ENCODE results near the gene SLC44A2.

Gene SLC44A2

DNA sequence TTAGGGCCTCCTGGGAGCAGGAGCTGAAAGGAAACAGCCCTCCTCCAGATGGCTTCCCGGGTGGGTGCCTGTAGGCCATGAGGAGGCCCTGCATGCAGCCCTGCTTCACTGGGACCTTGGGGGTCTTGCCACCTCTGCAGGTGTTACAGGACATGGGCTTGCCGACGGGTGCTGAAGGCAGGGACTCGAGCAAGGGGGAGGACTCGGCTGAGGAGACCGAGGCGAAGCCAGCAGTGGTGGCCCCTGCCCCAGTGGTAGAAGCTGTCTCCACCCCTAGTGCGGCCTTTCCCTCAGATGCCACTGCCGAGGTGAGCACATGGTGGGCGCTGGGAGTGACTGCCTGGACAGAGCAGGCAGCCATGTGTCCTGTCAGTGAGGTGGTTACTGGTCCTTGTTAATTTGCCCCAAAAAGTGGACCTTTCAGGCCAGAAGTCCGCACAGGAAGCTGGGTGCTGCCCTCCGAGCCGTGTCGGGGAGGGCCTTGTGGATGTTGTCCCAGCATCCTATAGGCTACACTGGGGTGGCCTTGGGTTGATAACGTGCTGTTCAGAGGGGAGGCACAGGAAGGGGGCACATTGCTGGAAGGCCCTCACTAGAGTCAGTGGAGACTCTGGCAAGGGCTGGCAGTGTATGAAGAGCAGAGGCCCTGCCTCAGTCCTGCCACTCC is 57.2 kb downstream of the SLC44A2 start:
- no peak for DNase-seq (ENCODE audit: low read depth)

DNA sequence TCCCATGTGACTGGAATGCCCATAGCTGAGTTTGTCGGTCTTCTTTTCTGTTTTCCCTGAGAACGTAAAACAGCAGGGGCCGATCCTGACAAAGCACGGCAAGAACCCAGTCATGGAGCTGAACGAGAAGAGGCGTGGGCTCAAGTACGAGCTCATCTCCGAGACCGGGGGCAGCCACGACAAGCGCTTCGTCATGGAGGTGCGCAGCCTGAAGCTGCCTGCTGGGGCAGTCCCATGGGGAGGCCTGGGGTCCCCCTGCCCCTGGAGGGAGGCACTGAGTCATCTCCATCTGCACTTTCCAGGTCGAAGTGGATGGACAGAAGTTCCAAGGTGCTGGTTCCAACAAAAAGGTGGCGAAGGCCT is 57.7 kb downstream of the SLC44A2 start:
- no peak for DNase-seq (ENCODE audit: low read depth)

GRCh38 chr19:10683582-10683981 is 58.2 kb downstream of the SLC44A2 start:
- DNase-seq (ENCODE audit: low read depth) = no peak

DNA sequence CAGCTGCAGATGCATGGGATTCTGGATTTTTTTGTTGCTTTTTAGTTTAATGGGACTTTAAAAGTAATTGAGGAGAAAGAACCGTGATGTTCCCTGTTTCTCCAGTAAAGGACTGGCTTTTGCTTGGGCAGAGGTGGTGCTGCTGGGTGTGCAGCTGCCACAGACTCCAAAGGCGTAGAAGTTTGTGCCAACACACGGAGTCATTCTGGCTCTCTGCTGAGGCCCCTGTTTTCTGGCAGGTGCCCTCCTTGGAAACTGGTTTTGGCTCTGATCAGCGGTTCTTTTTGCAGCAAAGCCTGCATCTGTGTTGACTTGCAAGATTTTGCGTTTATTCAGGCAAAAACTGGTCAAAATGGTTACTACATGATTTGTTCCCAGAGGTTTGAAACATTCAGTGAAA is 59.9 kb downstream of the SLC44A2 start:
- no peak for DNase-seq (ENCODE audit: low read depth)

- DNase-seq (ENCODE audit: low read depth) = no peak
Measured at GRCh38 chr19:10686193-10686592, 60.8 kb downstream of the SLC44A2 start.

DNA sequence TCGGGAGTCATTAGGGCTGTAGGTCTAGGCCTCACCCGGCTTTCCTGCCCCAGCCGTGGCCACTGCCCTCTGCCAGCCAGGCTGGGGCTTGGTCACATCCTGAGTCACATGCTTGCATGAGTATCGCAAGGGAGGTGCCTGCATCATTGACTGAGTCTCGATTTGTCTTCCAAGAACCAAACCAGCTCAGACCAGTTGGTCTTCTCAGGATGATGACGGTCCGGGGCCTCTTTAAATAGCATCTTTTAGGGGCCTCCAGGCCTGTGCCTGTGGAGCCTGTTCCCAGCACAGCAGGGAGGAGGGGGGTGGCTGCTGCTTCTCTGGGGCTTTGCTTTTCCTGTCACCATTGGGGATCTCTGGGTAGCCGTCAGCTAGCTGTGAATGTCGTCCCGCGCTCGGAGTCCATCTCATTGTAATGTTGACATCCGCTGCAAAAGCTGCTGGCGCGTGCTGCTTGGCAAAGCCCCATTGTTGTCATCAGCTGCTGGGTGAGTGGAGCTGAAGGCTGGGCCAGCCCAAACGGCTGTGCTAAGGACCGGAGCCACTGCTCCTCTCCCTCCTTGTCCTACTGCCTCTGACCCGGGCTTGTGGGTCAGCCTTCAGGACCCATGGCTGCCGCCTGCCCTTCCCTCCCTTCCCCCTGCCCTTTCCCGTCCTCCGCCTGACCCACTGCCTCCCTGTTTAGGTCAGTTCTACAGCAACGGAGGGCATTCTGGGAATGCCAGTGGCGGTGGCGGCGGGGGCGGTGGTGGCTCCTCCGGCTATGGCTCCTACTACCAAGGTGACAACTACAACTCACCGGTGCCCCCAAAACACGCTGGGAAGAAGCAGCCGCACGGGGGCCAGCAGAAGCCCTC is 61.5 kb downstream of the SLC44A2 start:
- DNase-seq (ENCODE audit: low read depth) = no peak

DNA sequence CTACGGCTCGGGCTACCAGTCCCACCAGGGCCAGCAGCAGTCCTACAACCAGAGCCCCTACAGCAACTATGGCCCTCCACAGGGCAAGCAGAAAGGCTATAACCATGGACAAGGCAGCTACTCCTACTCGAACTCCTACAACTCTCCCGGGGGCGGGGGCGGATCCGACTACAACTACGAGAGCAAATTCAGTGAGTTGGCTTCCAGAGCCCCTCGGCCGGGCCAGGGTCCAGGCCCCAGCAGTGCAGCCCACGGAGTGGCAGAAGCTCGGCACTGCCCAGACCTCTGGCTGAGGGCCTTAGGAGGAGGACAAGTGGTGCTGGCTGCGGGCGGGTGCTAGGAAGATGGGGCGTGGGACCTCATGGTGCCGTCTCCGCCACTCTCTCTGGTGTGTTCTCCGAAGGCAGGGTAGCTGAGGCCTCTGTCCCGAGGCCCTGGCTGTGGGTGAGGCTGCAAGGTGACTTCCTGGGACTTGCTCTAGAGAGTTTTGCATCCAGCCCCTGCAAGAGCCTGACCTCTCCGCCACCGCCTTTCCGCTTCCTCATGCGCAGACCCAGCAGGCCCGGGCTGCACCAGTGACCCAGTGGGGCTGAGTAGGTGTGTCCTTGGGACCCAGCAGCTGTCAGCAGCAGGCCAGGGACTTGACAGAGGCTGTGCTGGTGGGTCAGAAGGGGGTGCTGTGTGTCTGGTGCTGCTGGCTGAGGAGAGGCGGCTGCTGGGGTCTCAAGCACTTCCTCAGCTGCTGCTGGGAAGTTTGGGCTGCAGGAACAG is 62.4 kb downstream of the SLC44A2 start:
- DNase-seq (ENCODE audit: low read depth) = no peak

- DNase-seq (ENCODE audit: low read depth) = no peak
Measured at GRCh38 chr19:10688545-10689280, 63.4 kb downstream of the SLC44A2 start.

DNA sequence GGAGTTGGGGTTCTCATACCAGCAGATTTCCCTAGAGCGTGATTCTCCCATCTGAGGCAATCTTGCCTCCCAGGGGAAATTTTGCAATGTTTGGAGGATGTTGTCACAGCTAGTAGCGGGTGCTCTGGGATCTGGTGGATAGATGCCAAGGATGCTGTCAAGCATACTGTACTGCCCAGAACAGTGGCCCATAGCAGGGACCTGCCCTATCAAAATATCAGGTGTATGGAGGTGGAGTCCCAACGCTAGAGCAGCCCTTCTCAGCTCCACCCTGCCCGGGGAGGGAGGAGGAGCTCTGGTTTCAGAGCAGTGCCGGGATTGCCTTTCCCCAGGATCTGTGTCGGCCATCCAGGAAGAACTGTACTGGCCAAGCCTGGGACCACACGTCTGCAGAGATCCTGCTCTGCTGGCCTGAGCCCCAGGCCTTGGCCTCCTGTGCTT is 65.0 kb downstream of the SLC44A2 start:
- no peak for DNase-seq (ENCODE audit: low read depth)

DNA sequence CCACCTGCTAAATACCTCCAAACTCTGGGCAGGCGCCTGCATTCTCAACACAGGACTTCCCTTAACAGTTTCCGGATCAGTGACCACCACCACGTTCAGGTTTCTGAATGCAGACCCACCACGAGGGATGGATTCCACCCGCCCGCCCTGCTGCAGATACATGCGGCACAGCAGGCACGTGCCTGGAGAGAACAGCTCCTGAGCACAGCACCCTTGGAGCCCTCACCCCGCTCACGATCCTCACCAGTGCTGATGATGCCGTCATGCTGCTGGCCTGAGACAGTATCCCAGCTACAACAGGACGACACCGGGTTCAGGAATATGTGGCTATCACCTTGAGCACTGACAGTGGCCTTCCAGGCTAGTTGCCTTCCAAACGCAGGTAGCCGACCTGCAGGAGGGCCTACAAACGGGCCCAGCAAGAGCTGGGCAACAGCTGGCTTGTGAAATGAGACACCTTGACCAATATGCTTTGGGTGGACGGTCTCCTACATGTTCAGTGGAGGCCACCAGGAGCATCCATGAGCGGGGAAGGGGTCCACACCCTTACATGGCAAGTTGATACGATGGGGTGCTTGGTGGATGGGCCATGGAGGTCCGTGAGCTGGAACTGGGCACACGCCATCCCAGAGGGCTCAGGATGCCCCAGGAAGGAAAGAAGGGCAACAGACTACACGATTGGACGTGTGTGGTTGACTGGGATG is 66.0 kb downstream of the SLC44A2 start:
- no peak for DNase-seq (ENCODE audit: low read depth)

DNA sequence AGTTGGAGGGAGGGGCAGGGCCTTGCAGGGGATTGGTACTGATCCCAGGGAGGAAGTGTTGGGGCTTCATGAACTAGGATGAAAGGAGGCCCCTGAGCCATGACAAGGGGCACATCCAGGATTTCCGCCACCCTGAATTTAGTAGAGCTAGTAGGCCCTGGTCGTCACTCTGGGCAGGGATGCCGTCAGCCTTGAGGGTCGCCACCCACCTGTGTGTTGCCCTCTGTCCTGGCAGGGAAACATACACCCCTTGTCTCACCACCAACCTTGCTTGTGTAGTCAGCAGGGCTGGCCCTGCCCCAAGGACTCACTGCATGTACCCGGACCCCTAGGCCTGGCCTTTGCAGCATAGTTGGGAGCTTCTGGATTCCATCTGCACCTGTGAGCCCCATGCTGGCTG is 66.5 kb downstream of the SLC44A2 start:
- no peak for DNase-seq (ENCODE audit: low read depth)

DNA sequence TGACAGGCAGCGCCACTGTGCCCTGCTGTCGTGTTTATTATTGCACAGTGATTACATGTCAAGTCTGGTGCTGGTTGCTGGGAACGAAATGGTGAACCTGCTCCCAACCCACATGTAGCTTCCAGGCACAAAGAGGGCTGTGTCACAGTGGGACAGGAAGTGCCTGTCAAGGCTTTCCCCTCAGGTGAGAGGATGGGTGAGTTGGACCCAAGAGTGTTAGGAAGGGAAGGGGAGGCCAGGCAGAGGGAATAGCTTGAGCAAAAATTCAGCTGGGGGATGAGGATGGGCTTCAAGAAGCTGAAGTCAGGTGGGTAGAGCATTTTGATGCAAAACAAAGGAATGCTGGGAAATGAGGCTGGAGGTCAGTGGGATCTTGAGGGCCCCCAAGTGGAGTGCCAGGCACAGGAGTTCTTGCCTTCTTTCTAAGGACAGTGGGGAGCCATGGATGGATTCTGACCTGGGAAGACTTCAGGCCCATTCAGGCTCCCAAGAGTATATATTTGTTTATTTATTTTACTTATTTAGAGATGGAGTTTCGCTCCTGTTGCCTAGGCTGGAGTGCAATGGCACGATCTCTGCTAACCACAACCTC is 67.4 kb downstream of the SLC44A2 start:
- no peak for DNase-seq (ENCODE audit: low read depth)

All from activated T-cell treated with anti-CD3 and anti-CD28 coated beads for 48 hours (primary cell).